Skeletal muscle cell (primary cell): ENCODE data around the gene PYGO1.
"Not testable (repeated sequence)": the region's sequence is repeated elsewhere in the genome, so short reads cannot be mapped to it uniquely, and the experiment has no call there.

Experiments used
- DNase-seq: peaks from one replicate; pipeline ENCODE4 v3.0.0-alpha.2; 2010; ENCODE audit warnings: low read depth
- H3K4me3 ChIP-seq: 2 replicates; pipeline ENCODE4 v1.5.1; 2011; ENCODE audit warnings: low read depth, mild to moderate bottlenecking, control low read depth, low read length, moderate library complexity

The PYGO1 gene

GRCh38 chr15:55588070-55588814, at the start of gene PYGO1:
TSS of gene PYGO1 (minus strand) at chr15:55588345. CDS start at chr15:55587883, 462 bp downstream.
- DNase-seq, result peak; percentile 25

GRCh38 chr15:55637086-55637485, 48.9 kb upstream of the PYGO1 start:
- H3K4me3 ChIP-seq, result no peak overlapping the region
- DNase-seq, result no peak

More at GRCh38 chr15:55588070-55588814, at the start of gene PYGO1:
- peak within 1 kb of the TSS; percentile 79 for H3K4me3 ChIP-seq

GRCh38 chr15:55633731-55634130, 45.6 kb upstream of the PYGO1 start:
- H3K4me3 ChIP-seq, result no peak overlapping the region

GRCh38 chr15:55632434-55632833, 44.3 kb upstream of the PYGO1 start:
- no peak overlapping the region for H3K4me3 ChIP-seq
- no peak for DNase-seq

More at GRCh38 chr15:55633731-55634130, 45.6 kb upstream of the PYGO1 start:
- DNase-seq, result no peak

- DNase-seq, result no peak
- no peak overlapping the region for H3K4me3 ChIP-seq
These were observed 42.7 kb upstream of the PYGO1 start for GRCh38 chr15:55630858-55631257.

- no peak overlapping the region for H3K4me3 ChIP-seq
- DNase-seq, result no peak
These were observed 40.2 kb upstream of the PYGO1 start for GRCh38 chr15:55628369-55628730.

GRCh38 chr15:55627730-55628368, 39.7 kb upstream of the PYGO1 start:
- peak; percentile 69 for DNase-seq
- no peak overlapping the region for H3K4me3 ChIP-seq

- DNase-seq, result no peak
These were observed 31.6 kb upstream of the PYGO1 start for GRCh38 chr15:55619783-55620182.

GRCh38 chr15:55618387-55618786, 30.2 kb upstream of the PYGO1 start:
- H3K4me3 ChIP-seq, result no peak overlapping the region
- DNase-seq, result no peak

More at GRCh38 chr15:55619783-55620182, 31.6 kb upstream of the PYGO1 start:
- no peak overlapping the region for H3K4me3 ChIP-seq

- H3K4me3 ChIP-seq, result no peak overlapping the region
These were observed 27.3 kb upstream of the PYGO1 start for GRCh38 chr15:55615445-55615844.

GRCh38 chr15:55613727-55614126, 25.6 kb upstream of the PYGO1 start:
- no peak for DNase-seq

More at GRCh38 chr15:55615445-55615844, 27.3 kb upstream of the PYGO1 start:
- no peak for DNase-seq

GRCh38 chr15:55606214-55606613, 18.1 kb upstream of the PYGO1 start:
- H3K4me3 ChIP-seq, result no peak overlapping the region
- no peak for DNase-seq

More at GRCh38 chr15:55613727-55614126, 25.6 kb upstream of the PYGO1 start:
- no peak overlapping the region for H3K4me3 ChIP-seq

GRCh38 chr15:55601374-55601773, 13.2 kb upstream of the PYGO1 start:
- no peak overlapping the region for H3K4me3 ChIP-seq
- DNase-seq, result no peak

- no peak for DNase-seq
- no peak overlapping the region for H3K4me3 ChIP-seq
These were observed 11.3 kb upstream of the PYGO1 start for GRCh38 chr15:55599439-55599838.

- not testable (repeated sequence) for DNase-seq
These were observed 4.9 kb upstream of the PYGO1 start for GRCh38 chr15:55593019-55593418.

GRCh38 chr15:55590788-55591187, 2.6 kb upstream of the PYGO1 start:
- DNase-seq, result no peak

More at GRCh38 chr15:55593019-55593418, 4.9 kb upstream of the PYGO1 start:
- H3K4me3 ChIP-seq, result not testable (repeated sequence)

GRCh38 chr15:55589287-55589686, 1.1 kb upstream of the PYGO1 start:
- no peak for DNase-seq
- H3K4me3 ChIP-seq, result peak overlapping the region; percentile 54

More at GRCh38 chr15:55590788-55591187, 2.6 kb upstream of the PYGO1 start:
- H3K4me3 ChIP-seq, result no peak overlapping the region

GRCh38 chr15:55588815-55589115, 620 bp upstream of the PYGO1 start:
- no peak for DNase-seq
- H3K4me3 ChIP-seq, result peak overlapping the region; percentile 54

GRCh38 chr15:55587321-55588069, 650 bp downstream of the PYGO1 start:
- H3K4me3 ChIP-seq, result peak overlapping the region; percentile 79
- peak; percentile 5 for DNase-seq

- H3K4me3 ChIP-seq, result peak overlapping the region; percentile 79
- DNase-seq, result no peak
These were observed 1.3 kb downstream of the PYGO1 start for GRCh38 chr15:55586808-55587207.
